ENCODE measurements around the gene FXYD5.
"Not testable (repeated sequence)": the region's sequence is repeated elsewhere in the genome, so short reads cannot be mapped to it uniquely, and the experiment has no call there.

FXYD5 gene

GRCh38 chr19:35181387-35181786, 26.9 kb downstream of the FXYD5 start:
- no peak for DNase-seq

- no peak for DNase-seq
Observed at GRCh38 chr19:35184267-35184666, 29.7 kb downstream of the FXYD5 start.

GRCh38 chr19:35184884-35185283, 30.3 kb downstream of the FXYD5 start:
- peak in 1 of 5 experiments; percentile 35 for DNase-seq

GRCh38 chr19:35194012-35194984, 39.8 kb downstream of the FXYD5 start:
- no peak for DNase-seq

GRCh38 chr19:35195830-35196229, 41.3 kb downstream of the FXYD5 start:
- DNase-seq, result no peak

GRCh38 chr19:35196861-35197260, 42.3 kb downstream of the FXYD5 start:
- not testable (repeated sequence) for DNase-seq

- no peak for DNase-seq
Observed at GRCh38 chr19:35199481-35199880, 44.9 kb downstream of the FXYD5 start.

- no peak for DNase-seq
Observed at GRCh38 chr19:35202722-35203688, 48.5 kb downstream of the FXYD5 start.

GRCh38 chr19:35204799-35205732, 50.5 kb downstream of the FXYD5 start:
- DNase-seq, result peak in 1 of 5 experiments; percentile 53

GRCh38 chr19:35205733-35206323, 51.3 kb downstream of the FXYD5 start:
- no peak for DNase-seq

- DNase-seq, result peak in 3 of 5 experiments; percentile 61 to 93 (median 77)
Observed at GRCh38 chr19:35206379-35206778, 51.8 kb downstream of the FXYD5 start.

GRCh38 chr19:35206855-35207254, 52.3 kb downstream of the FXYD5 start:
- no peak for DNase-seq

GRCh38 chr19:35207391-35207871, 52.9 kb downstream of the FXYD5 start:
- peak in 3 of 5 experiments; percentile 35 to 66 (median 42) for DNase-seq

GRCh38 chr19:35208121-35208520, 53.6 kb downstream of the FXYD5 start:
- DNase-seq, result peak in 1 of 5 experiments; percentile 61

- DNase-seq, result no peak
Observed at GRCh38 chr19:35209646-35210045, 55.1 kb downstream of the FXYD5 start.

GRCh38 chr19:35211545-35212230, 57.2 kb downstream of the FXYD5 start:
- DNase-seq, result peak; percentile 35 to 98 (median 83)

GRCh38 chr19:35212241-35212640, 57.7 kb downstream of the FXYD5 start:
- no peak for DNase-seq

GRCh38 chr19:35213663-35214632, 59.4 kb downstream of the FXYD5 start:
- peak in 4 of 5 experiments; percentile 54 to 97 (median 78) for DNase-seq

GRCh38 chr19:35214766-35215422, 60.4 kb downstream of the FXYD5 start:
- DNase-seq, result no peak
